Uterus (tissue), 4 donors: ENCODE data around the gene LRP3. TPM values are rescaled to one million over a fixed set of nuclear protein-coding genes. Genes with fewer than 3 reads are reported as not detected.
A peak's percentile ranks its signal among the peaks of the same experiment; 100 is the strongest.
"Not testable (repeated sequence)": the region's sequence is repeated elsewhere in the genome, so short reads cannot be mapped to it uniquely, and the experiment has no call there.

Experiments used
- DNase-seq, 2 donors: peaks; one replicate each; pipeline ENCODE4 v3.0.0-alpha.2; 2019 to 2020
- H3K27ac ChIP-seq, 2 donors: fragments of 200-600 bp; sonication (generic); 1 replicate in 1 of 2; 2 replicates in 1 of 2; pipeline ENCODE4 v1.5.1; 2016 to 2018
- H3K27me3 ChIP-seq, 2 donors: fragments of 200-600 bp; sonication (generic); one replicate each; pipeline ENCODE4 v1.5.1; 2018 to 2019; ENCODE audit warnings: control low read depth in 1 of 2
- H3K36me3 ChIP-seq, 2 donors: fragments of 200-600 bp; sonication (generic); one replicate each; pipeline ENCODE4 v1.5.1; 2019; ENCODE audit warnings: control low read depth in 1 of 2
- H3K4me1 ChIP-seq, 2 donors: fragments of 200-600 bp; sonication (generic); one replicate each; pipeline ENCODE4 v1.5.1; 2018 to 2019; ENCODE audit warnings: control low read depth in 1 of 2
- H3K4me3 ChIP-seq, 2 donors: fragments of 200-600 bp; sonication (generic); 1 replicate in 1 of 2; 2 replicates in 1 of 2; pipeline ENCODE4 v1.5.1; 2018 to 2019; ENCODE audit warnings: mild to moderate bottlenecking in 1 of 2
- H3K9me3 ChIP-seq, 2 donors: fragments of 200-600 bp; sonication (generic); one replicate each; pipeline ENCODE4 v1.5.1; 2019; ENCODE audit warnings: control low read depth in 1 of 2
- CTCF ChIP-seq, 4 experiments: fragments of 200-600 bp in 2 of 4; fragments of 450-650 bp in 2 of 4; sonication (generic) in 2 of 4; IDR thresholded peaks; one replicate each; pipeline ENCODE4 v1.5.1; 2016 to 2019; ENCODE audit warnings: antibody characterized with exemption in 4 of 4, mild to moderate bottlenecking in 2 of 4, moderate library complexity in 1 of 4
- POLR2A ChIP-seq, 2 donors: fragments of 450-650 bp; IDR thresholded peaks; one replicate each; pipeline ENCODE4 v1.6.1; 2016; ENCODE audit warnings: antibody characterized with exemption in 2 of 2, mild to moderate bottlenecking in 1 of 2, moderate library complexity in 1 of 2
- intact Hi-C: fragments of 100-400 bp; cut with DNase I; formaldehyde crosslinking; loops from one replicate; pipeline ENCODE4 v1.15.1; 2023; ENCODE audit warnings: low total_unique reads
- total RNA-seq, 4 donors: library from RNA; depleted of rRNA in 3 of 4; stranded (reverse); fragments of >200 nt in 3 of 4; gene quantifications; one replicate each; pipeline versions ENCODE4 v1.1.0 to v1.2.4, GENCODE V29; 2014 to 2023
- donor health status: DM: yes; HTN: yes; CAD: no.

LRP3 gene
- total RNA-seq, 4 donors from 2014 or later: 5.9 to 26.9 (median 23.3) TPM

GRCh38 chr19:33187183-33187540, 7.0 kb upstream of the LRP3 start:
- H3K27ac ChIP-seq: no peak overlapping the region
- TF ChIP-seq POLR2A (IDR thresholded peaks at IDR 0.05): no peak
- no peak for TF ChIP-seq CTCF (IDR thresholded peaks at IDR 0.05)
- intact Hi-C loops: no loop called here

GRCh38 chr19:33189453-33189852, 4.7 kb upstream of the LRP3 start:
- Histone ChIP-seq H3K9me3 (no peaks in the 10 kb centered on the region), H3K27me3 (no peaks in the 10 kb centered on the region), H3K27ac (no peak overlapping the region), H3K4me1 (no peaks in the 10 kb centered on the region), H3K4me3 (no peak overlapping the region), H3K36me3 (no peaks in the 10 kb centered on the region)
- TF ChIP-seq POLR2A (IDR thresholded peaks at IDR 0.05) (no peak), CTCF (IDR thresholded peaks at IDR 0.05) (no peak)
- intact Hi-C loops: no loop called here
- no peak for DNase-seq

More at GRCh38 chr19:33187183-33187540, 7.0 kb upstream of the LRP3 start:
- Histone ChIP-seq H3K4me1 (no peaks in the 10 kb centered on the region), H3K9me3 (no peaks in the 10 kb centered on the region), H3K36me3 (no peaks in the 10 kb centered on the region), H3K27me3 (no peaks in the 10 kb centered on the region), H3K4me3 (no peak overlapping the region)
- DNase-seq: no peak

GRCh38 chr19:33191092-33191491, 3.0 kb upstream of the LRP3 start:
- H3K4me3 ChIP-seq, DNase-seq: not testable (repeated sequence)

GRCh38 chr19:33191501-33191900, 2.6 kb upstream of the LRP3 start:
- H3K27ac ChIP-seq: no peak overlapping the region
- peaks cover 0 to 10% of the 10 kb centered on the region in 2 donors for H3K4me1 ChIP-seq
- no peak for DNase-seq
- intact Hi-C loops: no loop called here
- H3K36me3 ChIP-seq: no peaks in the 10 kb centered on the region
- TF ChIP-seq POLR2A (IDR thresholded peaks at IDR 0.05) (no peak), CTCF (IDR thresholded peaks at IDR 0.05) (no peak)
- H3K9me3 ChIP-seq: no peaks in the 10 kb centered on the region
- no peak overlapping the region for H3K4me3 ChIP-seq
- no peaks in the 10 kb centered on the region for H3K27me3 ChIP-seq

More at GRCh38 chr19:33191092-33191491, 3.0 kb upstream of the LRP3 start:
- H3K9me3 ChIP-seq, intact Hi-C loops, H3K4me1 ChIP-seq, H3K27me3 ChIP-seq, H3K27ac ChIP-seq, H3K36me3 ChIP-seq: not testable (repeated sequence)

GRCh38 chr19:33192010-33192409, 2.1 kb upstream of the LRP3 start:
- H3K4me3 ChIP-seq: no peak overlapping the region
- no peak for DNase-seq
- no peaks in the 10 kb centered on the region for H3K27me3 ChIP-seq
- H3K9me3 ChIP-seq: no peaks in the 10 kb centered on the region
- H3K36me3 ChIP-seq: no peaks in the 10 kb centered on the region
- H3K4me1 ChIP-seq: peaks cover 0 to 10% of the 10 kb centered on the region in 2 donors
- H3K27ac ChIP-seq: no peak overlapping the region
- TF ChIP-seq CTCF (IDR thresholded peaks at IDR 0.05) (no peak), POLR2A (IDR thresholded peaks at IDR 0.05) (no peak)
- intact Hi-C loops: no loop called here

- Histone ChIP-seq H3K4me1 (peaks cover 0 to 10% of the 10 kb centered on the region in 2 donors), H3K27ac (peak overlapping the region in 1 of 2 donors; percentile 12), H3K4me3 (no peak overlapping the region), H3K27me3 (no peaks in the 10 kb centered on the region), H3K36me3 (no peaks in the 10 kb centered on the region), H3K9me3 (no peaks in the 10 kb centered on the region)
- DNase-seq: no peak
- TF ChIP-seq CTCF (IDR thresholded peaks at IDR 0.05) (no peak), POLR2A (IDR thresholded peaks at IDR 0.05) (no peak)
- intact Hi-C loops: no loop called here
Observed at GRCh38 chr19:33193269-33193864, 763 bp upstream of the LRP3 start.
